ENCODE results near the gene MYL9.

MYL9 gene

GRCh38 chr20:36544134-36545018, 3.1 kb downstream of the MYL9 start:
- TF ChIP-seq CTCF (IDR thresholded peaks at IDR 0.05; ENCODE audit: insufficient read depth, missing control alignments) = no peak
- no peak for DNase-seq (ENCODE audit: insufficient read length, low spot score)
- no peak for FAIRE-seq

GRCh38 chr20:36546111-36546736, 4.9 kb downstream of the MYL9 start:
- FAIRE-seq (no peak), DNase-seq (ENCODE audit: insufficient read length, low spot score) (no peak)
- no peak for TF ChIP-seq CTCF (IDR thresholded peaks at IDR 0.05; ENCODE audit: insufficient read depth, missing control alignments)

GRCh38 chr20:36547186-36548005, 6.1 kb downstream of the MYL9 start:
- TF ChIP-seq CTCF (IDR thresholded peaks at IDR 0.05; ENCODE audit: insufficient read depth, missing control alignments) = no peak
- FAIRE-seq (no peak), DNase-seq (ENCODE audit: insufficient read length, low spot score) (no peak)

- peak; percentile 18 for TF ChIP-seq CTCF (IDR thresholded peaks at IDR 0.05; ENCODE audit: insufficient read depth, missing control alignments)
- no peak for FAIRE-seq
- no peak for DNase-seq (ENCODE audit: insufficient read length, low spot score)
Observed at GRCh38 chr20:36548006-36548315, 6.6 kb downstream of the MYL9 start.

GRCh38 chr20:36548704-36549627, 7.6 kb downstream of the MYL9 start:
- TF ChIP-seq CTCF (IDR thresholded peaks at IDR 0.05; ENCODE audit: insufficient read depth, missing control alignments) = no peak
- FAIRE-seq = no peak
- DNase-seq (ENCODE audit: insufficient read length, low spot score) = no peak

- DNase-seq (ENCODE audit: insufficient read length, low spot score) (no peak), FAIRE-seq (no peak)
- no peak for TF ChIP-seq CTCF (IDR thresholded peaks at IDR 0.05; ENCODE audit: insufficient read depth, missing control alignments)
Observed at GRCh38 chr20:36549628-36549941, 8.3 kb downstream of the MYL9 start.

Data from D721Med (cell line).